Measurements from ENCODE around the gene FARP2. TPM values are rescaled to one million over a fixed set of nuclear protein-coding genes. Genes with fewer than 3 reads are reported as not detected.

FARP2 gene
- total RNA-seq, 4 donors from 2014 or later: 10.7 to 20.1 (median 13.6) TPM

DNA sequence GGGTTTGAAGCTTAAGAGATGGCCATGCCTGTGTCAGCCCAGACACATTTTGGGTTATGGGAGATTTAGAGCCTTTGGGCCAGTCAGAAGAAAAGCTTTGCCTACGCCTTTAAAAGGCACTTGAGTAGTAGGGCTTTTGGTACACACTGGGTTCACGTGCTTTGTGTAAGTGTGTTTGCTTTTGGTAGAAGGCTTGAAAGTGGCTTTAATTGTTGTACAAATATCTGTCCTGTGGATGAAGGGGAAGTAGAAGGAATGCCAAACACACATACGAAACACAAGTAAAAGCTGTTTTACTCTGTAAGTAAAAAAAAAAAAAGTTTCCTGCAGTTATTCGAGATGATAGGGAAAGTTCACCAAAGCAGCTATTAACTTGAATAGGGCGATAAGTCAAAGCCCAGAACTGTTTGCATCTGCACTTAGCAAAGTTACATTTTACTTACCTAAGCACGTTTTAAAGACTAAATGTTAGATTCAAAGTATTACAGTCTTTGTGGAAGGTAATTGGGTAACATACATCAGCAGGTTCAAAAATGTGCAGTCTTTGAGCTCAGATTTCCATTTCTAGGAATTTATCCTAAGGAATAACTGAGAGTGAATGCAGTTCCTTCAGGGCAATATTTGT is 76.9 kb downstream of the FARP2 start:
- ATAC-seq (no peak), DNase-seq (no peak)
- Histone ChIP-seq H3K36me3 (peaks cover 0 to 20% of the 10 kb centered on the region in 2 donors), H3K27me3 (no peaks in the 10 kb centered on the region), H3K4me1 (peaks cover 9 to 16% of the 10 kb centered on the region in 2 donors), H3K27ac (no peak overlapping the region), H3K4me3 (no peak overlapping the region), H3K9me3 (no peaks in the 10 kb centered on the region)
- in situ Hi-C loops (cut with MboI; ENCODE audit: low sequenced_read_pairs in 4 of 4): no loop called here
- TF ChIP-seq POLR2A (IDR thresholded peaks at IDR 0.05): no peak
- TF ChIP-seq, protein P1, sequence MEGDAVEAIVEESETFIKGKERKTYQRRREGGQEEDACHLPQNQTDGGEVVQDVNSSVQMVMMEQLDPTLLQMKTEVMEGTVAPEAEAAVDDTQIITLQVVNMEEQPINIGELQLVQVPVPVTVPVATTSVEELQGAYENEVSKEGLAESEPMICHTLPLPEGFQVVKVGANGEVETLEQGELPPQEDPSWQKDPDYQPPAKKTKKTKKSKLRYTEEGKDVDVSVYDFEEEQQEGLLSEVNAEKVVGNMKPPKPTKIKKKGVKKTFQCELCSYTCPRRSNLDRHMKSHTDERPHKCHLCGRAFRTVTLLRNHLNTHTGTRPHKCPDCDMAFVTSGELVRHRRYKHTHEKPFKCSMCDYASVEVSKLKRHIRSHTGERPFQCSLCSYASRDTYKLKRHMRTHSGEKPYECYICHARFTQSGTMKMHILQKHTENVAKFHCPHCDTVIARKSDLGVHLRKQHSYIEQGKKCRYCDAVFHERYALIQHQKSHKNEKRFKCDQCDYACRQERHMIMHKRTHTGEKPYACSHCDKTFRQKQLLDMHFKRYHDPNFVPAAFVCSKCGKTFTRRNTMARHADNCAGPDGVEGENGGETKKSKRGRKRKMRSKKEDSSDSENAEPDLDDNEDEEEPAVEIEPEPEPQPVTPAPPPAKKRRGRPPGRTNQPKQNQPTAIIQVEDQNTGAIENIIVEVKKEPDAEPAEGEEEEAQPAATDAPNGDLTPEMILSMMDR (IDR thresholded peaks at IDR 0.05 in 4 of 5, conservative IDR thresholded peaks at IDR 0.05 in 1 of 5): no peak
- intact Hi-C loops (cut with DNase I; ENCODE audit: low total_unique reads): no loop called here

DNA sequence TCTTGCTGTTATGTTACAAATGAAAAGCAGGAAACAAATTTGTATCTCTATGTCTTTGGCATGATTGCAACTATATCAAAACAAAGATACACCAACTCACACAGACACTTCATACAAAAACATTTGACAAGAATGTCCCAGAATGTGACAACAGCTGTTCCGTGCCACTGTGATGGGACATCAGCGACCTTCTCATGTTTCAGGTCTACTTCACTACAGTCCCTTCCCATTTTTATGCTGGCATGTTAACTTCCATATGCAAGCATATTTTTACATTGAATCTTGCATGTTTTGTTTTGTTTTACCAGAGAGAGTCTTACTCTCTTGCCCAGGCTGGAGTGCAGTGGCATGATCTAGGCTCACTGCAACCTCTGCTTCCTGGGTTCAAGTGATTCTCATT is 81.1 kb downstream of the FARP2 start:
- no peaks in the 10 kb centered on the region for H3K9me3 ChIP-seq
- TF ChIP-seq POLR2A (IDR thresholded peaks at IDR 0.05): no peak
- TF ChIP-seq, protein P1 (IDR thresholded peaks at IDR 0.05 in 4 of 5, conservative IDR thresholded peaks at IDR 0.05 in 1 of 5): no peak
- peak in 1 of 2 donors; percentile 10 for DNase-seq
- ATAC-seq: peak; percentile 77 to 80
- H3K27ac ChIP-seq: peak overlapping the region in 2 of 4 donors; percentile 19 to 24
- H3K4me3 ChIP-seq: no peak overlapping the region
- in situ Hi-C loops (cut with MboI; ENCODE audit: low sequenced_read_pairs in 4 of 4): no loop called here
- H3K36me3 ChIP-seq: peaks cover 0 to 25% of the 10 kb centered on the region in 2 donors
- no peaks in the 10 kb centered on the region for H3K27me3 ChIP-seq
- peaks cover 9 to 16% of the 10 kb centered on the region in 2 donors for H3K4me1 ChIP-seq
- intact Hi-C loops (cut with DNase I; ENCODE audit: low total_unique reads): no loop called here

DNA sequence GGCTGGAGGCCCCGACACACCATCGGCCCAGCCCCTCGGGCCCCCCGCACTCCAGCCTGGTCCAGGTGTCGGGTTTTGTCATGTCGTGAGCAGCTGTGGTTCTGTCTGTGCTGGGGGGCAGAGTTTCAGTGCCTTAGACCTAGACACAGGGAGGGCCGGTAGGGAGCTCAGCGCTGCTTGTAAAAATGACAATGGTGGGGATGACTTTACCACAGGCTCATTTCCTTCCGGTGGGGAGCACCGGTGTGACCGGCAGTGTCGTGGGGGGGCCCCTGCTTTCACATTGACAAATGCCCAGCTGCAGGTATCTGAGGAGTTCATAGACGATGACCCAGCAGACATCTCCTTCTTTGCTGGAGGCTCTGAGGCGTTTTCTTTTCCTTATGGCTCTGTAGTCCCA is 85.4 kb downstream of the FARP2 start:
- ATAC-seq: no peak
- H3K27ac ChIP-seq: no peak overlapping the region
- in situ Hi-C loops (cut with MboI; ENCODE audit: low sequenced_read_pairs in 4 of 4): no loop called here
- TF ChIP-seq, protein P1 (IDR thresholded peaks at IDR 0.05 in 4 of 5, conservative IDR thresholded peaks at IDR 0.05 in 1 of 5): no peak
- TF ChIP-seq POLR2A (IDR thresholded peaks at IDR 0.05): no peak
- H3K4me3 ChIP-seq: no peak overlapping the region
- H3K9me3 ChIP-seq: no peaks in the 10 kb centered on the region
- no peaks in the 10 kb centered on the region for H3K27me3 ChIP-seq
- DNase-seq: no peak
- intact Hi-C loops (cut with DNase I; ENCODE audit: low total_unique reads): no loop called here
- peaks cover 0 to 28% of the 10 kb centered on the region in 2 donors for H3K36me3 ChIP-seq
- H3K4me1 ChIP-seq: peaks cover 9% of the 10 kb centered on the region in 2 donors

DNA sequence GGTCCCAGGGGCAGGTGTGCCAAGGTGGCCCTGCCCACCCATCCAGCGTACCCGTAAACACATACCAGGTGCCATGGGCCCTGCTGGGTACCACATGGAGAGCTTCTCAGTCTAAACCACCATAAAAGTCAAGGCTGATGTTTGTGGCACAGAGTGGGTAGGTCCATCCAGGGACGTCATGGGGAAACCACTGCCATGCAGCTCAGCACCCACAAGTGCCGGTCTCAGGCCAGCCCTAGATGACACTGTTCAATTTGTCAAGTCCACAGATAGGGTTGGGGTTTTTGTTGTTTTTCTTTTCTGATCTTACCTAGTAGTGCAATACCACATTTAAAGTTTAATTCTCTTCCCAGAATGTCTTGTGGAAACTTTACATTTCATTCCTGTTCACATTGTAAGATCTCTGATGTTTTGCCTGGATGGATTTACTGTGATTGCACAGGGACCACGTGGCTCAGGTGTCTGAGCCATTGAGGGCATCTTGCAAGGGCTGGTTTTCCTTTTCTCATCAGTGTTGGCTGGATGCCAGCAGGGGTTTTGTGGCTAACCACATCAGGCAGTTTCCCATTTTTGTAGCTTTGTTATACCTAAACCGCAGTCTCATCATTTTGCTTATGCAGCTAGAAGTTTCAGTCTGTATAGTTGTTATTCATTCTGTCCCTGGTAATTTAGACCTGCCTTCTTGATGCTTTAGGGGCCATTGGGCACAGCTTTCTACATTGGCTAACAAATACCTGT is 87.6 kb downstream of the FARP2 start:
- in situ Hi-C loops (cut with MboI; ENCODE audit: low sequenced_read_pairs in 4 of 4): no loop called here
- no peak overlapping the region for H3K4me3 ChIP-seq
- peaks cover 0 to 28% of the 10 kb centered on the region in 2 donors for H3K36me3 ChIP-seq
- DNase-seq (no peak), ATAC-seq (no peak)
- no peak for TF ChIP-seq POLR2A (IDR thresholded peaks at IDR 0.05)
- TF ChIP-seq, protein P1 (IDR thresholded peaks at IDR 0.05 in 4 of 5, conservative IDR thresholded peaks at IDR 0.05 in 1 of 5): no peak
- H3K4me1 ChIP-seq: no peaks in the 10 kb centered on the region
- intact Hi-C loops (cut with DNase I; ENCODE audit: low total_unique reads): no loop called here
- no peaks in the 10 kb centered on the region for H3K27me3 ChIP-seq
- no peaks in the 10 kb centered on the region for H3K9me3 ChIP-seq
- H3K27ac ChIP-seq: no peak overlapping the region

Data from gastrocnemius medialis (tissue), 4 donors.